Astrocyte (in vitro differentiated cells and primary cell): ENCODE results near the gene CCSER1. TPM values are rescaled to one million over a fixed set of nuclear protein-coding genes. Genes with fewer than 3 reads are reported as not detected.

Source experiments
- DNase-seq: peaks from one replicate; pipeline ENCODE4 v3.0.0-alpha.2; 2010; ENCODE audit warnings: low read depth
- FAIRE-seq: peaks from 2 replicates; lab custom pipeline; 2011; peaks lifted over from hg19 to GRCh38; lab: Jason Lieb, UNC
- H2AFZ ChIP-seq: 2 replicates; pipeline ENCODE4 v1.6.0; 2012; ENCODE audit warnings: low read depth, low read length, inconsistent platforms
- H3K27ac ChIP-seq: 2 replicates; pipeline ENCODE4 v1.5.1; 2011; ENCODE audit warnings: low read depth, low read length, inconsistent platforms
- H3K27me3 ChIP-seq: 2 replicates; pipeline ENCODE4 v1.6.0; 2011; ENCODE audit warnings: low read length, inconsistent platforms; ENCODE audit not compliant: insufficient read depth
- H3K36me3 ChIP-seq: 2 replicates; pipeline ENCODE4 v1.5.1; 2011; ENCODE audit warnings: low read length, inconsistent platforms; ENCODE audit not compliant: insufficient read depth
- H3K4me1 ChIP-seq: 2 replicates; pipeline ENCODE4 v1.5.1; 2011; ENCODE audit warnings: low read length, inconsistent platforms; ENCODE audit not compliant: insufficient read depth
- H3K4me2 ChIP-seq: 2 replicates; pipeline ENCODE4 v1.6.0; 2012; ENCODE audit warnings: low read length, inconsistent platforms
- H3K4me3 ChIP-seq: 2 replicates; pipeline ENCODE4 v1.5.1; 2011; ENCODE audit warnings: low read depth, mild to moderate bottlenecking, low read length, inconsistent platforms; ENCODE audit not compliant: insufficient read depth
- H3K79me2 ChIP-seq: 2 replicates; pipeline ENCODE4 v1.6.0; 2012; ENCODE audit warnings: mild to moderate bottlenecking, low read length, inconsistent platforms; ENCODE audit not compliant: insufficient read depth
- H3K9ac ChIP-seq: 2 replicates; pipeline ENCODE4 v1.6.0; 2012; ENCODE audit warnings: mild to moderate bottlenecking, low read length, inconsistent platforms
- H3K9me3 ChIP-seq: 2 replicates; pipeline ENCODE4 v1.5.1; 2012; ENCODE audit warnings: low read depth, mild to moderate bottlenecking, low read length, inconsistent platforms; ENCODE audit not compliant: insufficient read depth
- H4K20me1 ChIP-seq: 2 replicates; pipeline ENCODE4 v1.6.0; 2012; ENCODE audit warnings: low read length, inconsistent platforms; ENCODE audit not compliant: insufficient read depth
- H3K27ac Mint-ChIP-seq: one replicate; pipeline ENCODE4 v1.8.0; 2021; ENCODE audit warnings: mild to moderate bottlenecking, mixed read lengths; ENCODE audit not compliant: unreplicated experiment
- H3K27me3 Mint-ChIP-seq: one replicate; pipeline ENCODE4 v1.8.0; 2021; ENCODE audit warnings: low read depth, mixed read lengths; ENCODE audit not compliant: unreplicated experiment
- H3K36me3 Mint-ChIP-seq: one replicate; pipeline ENCODE4 v1.8.0; 2021; ENCODE audit warnings: low read depth, mixed read lengths; ENCODE audit not compliant: unreplicated experiment
- H3K4me1 Mint-ChIP-seq: one replicate; pipeline ENCODE4 v1.8.0; 2021; ENCODE audit warnings: low read depth, mixed read lengths; ENCODE audit not compliant: unreplicated experiment
- H3K4me3 Mint-ChIP-seq: one replicate; pipeline ENCODE4 v1.8.0; 2021; ENCODE audit warnings: mild to moderate bottlenecking, moderate library complexity, mixed read lengths; ENCODE audit not compliant: unreplicated experiment
- H3K9me3 Mint-ChIP-seq: one replicate; pipeline ENCODE4 v1.8.0; 2021; ENCODE audit warnings: mild to moderate bottlenecking, mixed read lengths; ENCODE audit not compliant: unreplicated experiment
- CTCF ChIP-seq: IDR thresholded peaks from 2 replicates; pipeline ENCODE4 v1.5.1; 2011; ENCODE audit warnings: low read depth, mild to moderate bottlenecking, inconsistent platforms, low read length, moderate library complexity; ENCODE audit not compliant: insufficient read depth
- EZH2 ChIP-seq: IDR thresholded peaks from 2 replicates; pipeline ENCODE4 v1.6.1; 2012; ENCODE audit warnings: mild to moderate bottlenecking, low read length, inconsistent platforms; ENCODE audit not compliant: insufficient read depth
- total RNA-seq: library from RNA; stranded (reverse); gene quantifications from 2 replicates; pipeline ENCODE4 v1.2.1, GENCODE V29; 2021

The CCSER1 gene
- total RNA-seq, 1 donor from 2014 or later = 2.2 TPM

GRCh38 chr4:90528551-90528950 is 401.4 kb downstream of the CCSER1 start:
- no peak overlapping the region for H3K4me3 ChIP-seq
- no peaks in the 10 kb centered on the region for H3K36me3 ChIP-seq
- H3K4me1 ChIP-seq = no peaks in the 10 kb centered on the region
- H3K4me2 ChIP-seq = no peak overlapping the region
- no peak overlapping the region for H2AFZ ChIP-seq
- no peak overlapping the region for H3K27ac ChIP-seq
- no peaks in the 10 kb centered on the region for H3K9me3 ChIP-seq
- Mint-ChIP-seq H3K36me3 (no peaks in the 10 kb centered on the region), H3K27me3 (no peaks in the 10 kb centered on the region), H3K4me3 (no peak overlapping the region), H3K4me1 (no peaks in the 10 kb centered on the region), H3K27ac (no peak overlapping the region), H3K9me3 (no peaks in the 10 kb centered on the region)
- no peaks in the 10 kb centered on the region for H3K27me3 ChIP-seq
- FAIRE-seq = no peak
- H3K79me2 ChIP-seq = no peaks in the 10 kb centered on the region
- H4K20me1 ChIP-seq = no peaks in the 10 kb centered on the region
- no peak for TF ChIP-seq EZH2
- TF ChIP-seq CTCF = no peak
- no peak overlapping the region for H3K9ac ChIP-seq
- no peak for DNase-seq

- FAIRE-seq = no peak
Observed at GRCh38 chr4:90536408-90536807, 409.2 kb downstream of the CCSER1 start.

More at GRCh38 chr4:90536408-90536807, 409.2 kb downstream of the CCSER1 start:
- no peaks in the 10 kb centered on the region for H3K79me2 ChIP-seq
- no peak for TF ChIP-seq EZH2
- no peak for TF ChIP-seq CTCF
- Mint-ChIP-seq H3K9me3 (no peaks in the 10 kb centered on the region), H3K27me3 (no peaks in the 10 kb centered on the region), H3K27ac (no peak overlapping the region), H3K4me3 (no peak overlapping the region), H3K4me1 (peaks cover 16% of the 10 kb centered on the region), H3K36me3 (no peaks in the 10 kb centered on the region)
- DNase-seq = no peak
- H3K36me3 ChIP-seq = no peaks in the 10 kb centered on the region
- H3K27me3 ChIP-seq = no peaks in the 10 kb centered on the region
- H3K9ac ChIP-seq = no peak overlapping the region
- H3K4me2 ChIP-seq = no peak overlapping the region
- H3K27ac ChIP-seq = no peak overlapping the region
- H3K9me3 ChIP-seq = no peaks in the 10 kb centered on the region
- no peaks in the 10 kb centered on the region for H4K20me1 ChIP-seq
- no peak overlapping the region for H2AFZ ChIP-seq
- H3K4me3 ChIP-seq = no peak overlapping the region
- H3K4me1 ChIP-seq = no peaks in the 10 kb centered on the region
